HepG2 (cell line): ENCODE data around the gene THRA. TPM values are rescaled to one million over a fixed set of nuclear protein-coding genes. Genes with fewer than 3 reads are reported as not detected.

Experiments used
- ATAC-seq: fragments of 200-7000 bp; cut with Tn5 transposase; 3 replicates; pipeline ENCODE4 v1.9.1; 2020; ENCODE audit warnings: mild to moderate bottlenecking, moderate library complexity
- BruUV-seq: library from RNA; stranded (reverse); fragments of 400-500 nt; replicated peaks from 2 replicates; lab custom pipeline; 2021; lab: Mats Ljungman, UMichigan
- CTCF ChIA-PET: fragments of 300-600 bp; formaldehyde crosslinking; extraction: SDS; loops from one replicate; lab custom pipeline; 2021; ENCODE audit warnings: low total read pairs, inconsistent platforms, low intra/inter-chr PET ratio; lab: Yijun Ruan, JAX
- POLR2A ChIA-PET: fragments of 350-600 bp; sonication (Branson Sonifier 250); formaldehyde crosslinking; loops from one replicate; lab custom pipeline; 2020; ENCODE audit warnings: antibody characterized with exemption, inconsistent platforms; lab: Yijun Ruan, JAX
- DNase-seq: peaks from one replicate; pipeline ENCODE4 v3.0.0-alpha.2; 2015; ENCODE audit warnings: low spot score
- FAIRE-seq: peaks from 3 replicates; lab custom pipeline; 2011; peaks lifted over from hg19 to GRCh38; lab: Jason Lieb, UNC
- H2AFZ ChIP-seq: one replicate; pipeline ENCODE4 v1.6.1; 2011; ENCODE audit warnings: low read length, inconsistent platforms
- H3K27ac ChIP-seq: fragments of 300-600 bp; 3 replicates; pipeline ENCODE4 v1.8.0; 2011; ENCODE audit warnings: mixed run types, mild to moderate bottlenecking, mixed read lengths, low read length, inconsistent platforms; ENCODE audit not compliant: insufficient read depth; ENCODE audit errors: extremely low read length
- H3K27me3 ChIP-seq, 2 experiments: fragments of 200-600 bp in 1 of 2; 2 replicates in 1 of 2; 3 replicates in 1 of 2; pipeline versions ENCODE4 v1.6.0 to v1.8.0; 2011; ENCODE audit warnings: low read length in 2 of 2, mild to moderate bottlenecking in 2 of 2, moderate library complexity in 2 of 2, inconsistent platforms in 1 of 2; ENCODE audit not compliant: insufficient read depth in 2 of 2, control insufficient read depth in 1 of 2
- H3K36me3 ChIP-seq, 2 experiments: fragments of 200-600 bp in 1 of 2; replicated peaks in 1 of 2; 2 replicates in 1 of 2; 3 replicates in 1 of 2; pipeline versions ENCODE4 v1.5.1 to v1.8.0; 2011; ENCODE audit warnings: low read length in 2 of 2, inconsistent platforms in 1 of 2; ENCODE audit not compliant: insufficient read depth in 2 of 2, control insufficient read depth in 1 of 2
- H3K4me1 ChIP-seq: 2 replicates; pipeline ENCODE4 v1.5.1; 2012; ENCODE audit warnings: low read length, inconsistent platforms; ENCODE audit not compliant: insufficient read depth
- H3K4me2 ChIP-seq: 2 replicates; pipeline ENCODE4 v1.6.0; 2011; ENCODE audit warnings: low read depth, low read length, inconsistent platforms
- H3K4me3 ChIP-seq, 3 experiments: fragments of 200-600 bp in 1 of 3; sonication (generic), shearing (Covaris generic) in 1 of 3; replicated peaks in 1 of 3; 2 replicates each; pipeline ENCODE4 v1.5.1; 2011 to 2016; ENCODE audit warnings: low read length in 3 of 3, inconsistent platforms in 2 of 3, low read depth in 2 of 3, mild to moderate bottlenecking in 2 of 3, control low read depth in 1 of 3, mixed read lengths in 1 of 3; ENCODE audit not compliant: insufficient read depth in 1 of 3
- H3K79me2 ChIP-seq: one replicate; pipeline ENCODE4 v1.6.1; 2011; ENCODE audit warnings: low read length, inconsistent platforms; ENCODE audit not compliant: insufficient read depth
- H3K9ac ChIP-seq: 2 replicates; pipeline ENCODE4 v1.6.0; 2011; ENCODE audit warnings: mild to moderate bottlenecking, low read depth, low read length, inconsistent platforms; ENCODE audit not compliant: insufficient read depth
- H3K9me3 ChIP-seq: 2 replicates; pipeline ENCODE4 v1.5.1; 2012; ENCODE audit warnings: mild to moderate bottlenecking, low read length
- H4K20me1 ChIP-seq: 2 replicates; pipeline ENCODE4 v1.6.0; 2011; ENCODE audit warnings: inconsistent platforms, mild to moderate bottlenecking, low read length, moderate library complexity; ENCODE audit not compliant: insufficient read depth
- ARID3A ChIP-seq: IDR thresholded peaks from 2 replicates; pipeline ENCODE4 v1.6.1; 2012; ENCODE audit warnings: low read depth, low read length, improper control_type of control experiment
- ARNT ChIP-seq: fragments of 450-650 bp; IDR thresholded peaks from 2 replicates; pipeline ENCODE4 v1.6.1; 2017
- LCORL ChIP-seq, 2 experiments: fragments of 450-650 bp in 1 of 2; sonication (generic) in 1 of 2; formaldehyde crosslinking in 1 of 2; IDR thresholded peaks; 2 replicates each; pipeline versions ENCODE4 v1.5.0 to v1.6.1; 2017 to 2020; ENCODE audit warnings: antibody characterized with exemption in 1 of 2, missing genetic modification reagents in 1 of 2
- MAF1 ChIP-seq: sonication (generic); formaldehyde crosslinking; IDR thresholded peaks from 2 replicates; pipeline ENCODE4 v1.5.0; 2020; ENCODE audit warnings: missing genetic modification reagents, borderline replicate concordance
- NFE2L1 ChIP-seq: sonication (generic); formaldehyde crosslinking; IDR thresholded peaks from 2 replicates; pipeline ENCODE4 v1.4.0; 2020; ENCODE audit warnings: missing genetic modification reagents, mild to moderate bottlenecking, borderline replicate concordance
- NFRKB ChIP-seq: fragments of 450-650 bp; IDR thresholded peaks from 2 replicates; pipeline ENCODE4 v1.6.1; 2017
- NR2C2 ChIP-seq: sonication (generic); formaldehyde crosslinking; IDR thresholded peaks from 2 replicates; pipeline ENCODE4 v1.4.0; 2020; ENCODE audit warnings: missing genetic modification reagents, mild to moderate bottlenecking, moderate library complexity, borderline replicate concordance
- REL ChIP-seq: sonication (generic); formaldehyde crosslinking; conservative IDR thresholded peaks from 2 replicates; pipeline ENCODE4 v1.8.0; 2022; ENCODE audit warnings: mild to moderate bottlenecking, missing genetic modification reagents, moderate library complexity
- TOE1 ChIP-seq: sonication (generic); formaldehyde crosslinking; IDR thresholded peaks from 2 replicates; pipeline ENCODE4 v1.4.0; 2020; ENCODE audit warnings: mild to moderate bottlenecking, missing genetic modification reagents
- U2AF2 ChIP-seq: fragments of 200-400 bp; formaldehyde crosslinking; IDR thresholded peaks from 2 replicates; pipeline ENCODE4 v1.6.1; 2017; ENCODE audit warnings: low read depth, mild to moderate bottlenecking, low read length
- ZNF274 ChIP-seq: sonication (generic); formaldehyde crosslinking; IDR thresholded peaks from 2 replicates; pipeline ENCODE4 v1.5.1; 2020; ENCODE audit warnings: mild to moderate bottlenecking, missing genetic modification reagents
- ZNF451 ChIP-seq: sonication (generic); formaldehyde crosslinking; IDR thresholded peaks from 2 replicates; pipeline ENCODE4 v1.5.0; 2020; ENCODE audit warnings: mild to moderate bottlenecking, missing genetic modification reagents
- ZNF7 ChIP-seq: IDR thresholded peaks from 2 replicates; pipeline ENCODE4 v1.6.1; 2016; ENCODE audit warnings: missing biosample characterization, missing genetic modification reagents
- WGBS: methylation state at CpG from one replicate; pipeline ENCODE4 v1.1.6; 2017; ENCODE audit warnings: low lambda C conversion rate; 5-methylcytosine and 5-hydroxymethylcytosine counted together
- in situ Hi-C: cut with HindIII; loops from 2 replicates; pipeline ENCODE4 v1.10.0; 2017; ENCODE audit warnings: low pct_unique_long_range_greater_than_20kb; ENCODE audit not compliant: extremely low pct_ligation_motif_present
- intact Hi-C: fragments of 100-400 bp; cut with micrococcal nuclease; formaldehyde crosslinking; loops from one replicate; pipeline ENCODE4 v1.10.0; 2022; ENCODE audit not compliant: unreplicated experiment
- polyA plus RNA-seq, 8 experiments: library from polyadenylated mRNA; depleted of rRNA in 3 of 8; stranded (reverse) in 7 of 8; unstranded in 1 of 8; fragments of >200 nt; fragmentation: Illumina TruSeq in 4 of 8; extraction: Trizol in 4 of 8; gene quantifications; 2 replicates each; pipeline versions ENCODE4 v1.2.1 to v1.2.3, GENCODE V29; 2011 to 2016; ENCODE audit warnings: low read depth in 4 of 8, missing spikeins in 1 of 8, mixed read lengths in 1 of 8; ENCODE audit not compliant: insufficient read depth in 1 of 8
- total RNA-seq, 5 experiments: library from RNA; depleted of rRNA; stranded (reverse); fragments of >200 nt; fragmentation: Illumina TruSeq; extraction: Trizol; gene quantifications; 2 replicates each; pipeline ENCODE4 v1.2.3, GENCODE V29; 2016; ENCODE audit warnings: low read depth in 1 of 5
- TF ChIP-seq, protein P1 (sequence below): sonication (generic); formaldehyde crosslinking; IDR thresholded peaks from 2 replicates; pipeline ENCODE4 v1.5.0; 2020; ENCODE audit warnings: missing genetic modification reagents
- TF ChIP-seq, protein P2 (sequence below): sonication (generic); formaldehyde crosslinking; IDR thresholded peaks from 2 replicates; pipeline ENCODE4 v1.4.0; 2020; ENCODE audit warnings: missing genetic modification reagents
- TF ChIP-seq, protein P3 (sequence below): fragments of 450-650 bp; IDR thresholded peaks from 2 replicates; pipeline ENCODE4 v1.6.1; 2017; ENCODE audit warnings: mild to moderate bottlenecking
- TF ChIP-seq, protein P4 (sequence below): sonication (generic); formaldehyde crosslinking; IDR thresholded peaks from 2 replicates; pipeline ENCODE4 v1.4.0; 2020; ENCODE audit warnings: mild to moderate bottlenecking, missing genetic modification reagents, borderline replicate concordance

Gene THRA
- total and polyA plus RNA-seq, 2 of the 13 experiments (the other 11 are each of a cell fraction or from before 2014, with no cell fraction given): 8.0 to 9.9 TPM

- in situ Hi-C loops (no loop called here), intact Hi-C loops (no loop called here)
- CTCF ChIA-PET: interaction anchor here (1.0 kb wide), 2 partner anchors 9 to 39 kb away, joined by 3 read pairs; no protein-coding TSS in a partner anchor
- Histone ChIP-seq H3K36me3 (0 out of 5 replicates have a peak, but pooled peaks cover 1 to 4% of the 10 kb centered on the region in 2 experiments), H2AFZ (no peak overlapping the region), H3K79me2 (peaks cover 2% of the 10 kb centered on the region), H3K4me2 (peak overlapping the region; percentile 80), H3K27ac (peak overlapping the region; percentile 41), H3K4me3 (peak overlapping the region in 1 of 3 experiments; percentile 12; a peak in 2 of 6 replicates), H4K20me1 (no peaks in the 10 kb centered on the region), H3K9ac (peak overlapping the region; percentile 35; the same call in 1 of the 2 replicates), H3K27me3 (no peaks in the 10 kb centered on the region), H3K4me1 (peaks cover 75% of the 10 kb centered on the region), H3K9me3 (no peaks in the 10 kb centered on the region)
- DNase-seq (peak; percentile 66), ATAC-seq (peak; percentile 61), FAIRE-seq (peak; percentile 48)
- WGBS: 20% methylated on average over 7 of the region's 8 CpGs
- no TSS peak for BruUV-seq
- POLR2A ChIA-PET: interaction anchor here (0.8 to 4.2 kb wide), 8 partner anchors 8 to 40 kb away, joined by 3 to 47 read pairs (median 8); partner anchors contain the start of genes MED24, NR1D1 and THRA
- TF ChIP-seq, protein P1, sequence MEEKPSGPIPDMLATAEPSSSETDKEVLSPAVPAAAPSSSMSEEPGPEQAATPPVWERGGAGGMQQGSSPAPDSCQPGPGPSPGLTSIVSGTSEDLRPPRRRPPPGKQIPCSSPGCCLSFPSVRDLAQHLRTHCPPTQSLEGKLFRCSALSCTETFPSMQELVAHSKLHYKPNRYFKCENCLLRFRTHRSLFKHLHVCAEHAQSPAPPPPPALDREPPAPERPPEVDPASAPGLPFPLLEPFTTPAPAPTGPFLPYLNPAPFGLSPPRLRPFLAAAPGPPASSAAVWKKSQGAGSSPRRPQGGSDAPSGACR (CRISPR knock-in tag): no peak
- TF ChIP-seq NR2C2 (CRISPR knock-in tag) (peak; percentile 25; the same call in 1 of the 2 replicates), MAF1 (no peak), ARID3A (no peak), NFRKB (no peak), REL (CRISPR knock-in tag) (no peak), TOE1 (no peak), ZNF451 (no peak), U2AF2 (no peak), ZNF274 (CRISPR knock-in tag) (no peak), ZNF7 (CRISPR knock-in tag) (peak; percentile 72), ARNT (no peak), NFE2L1 (CRISPR knock-in tag) (no peak), LCORL (IDR thresholded peaks at IDR 0.05) (no peak), LCORL (CRISPR knock-in tag; IDR thresholded peaks at IDR 0.05) (no peak; the same call in 1 of the 2 replicates)
- TF ChIP-seq, protein P2, sequence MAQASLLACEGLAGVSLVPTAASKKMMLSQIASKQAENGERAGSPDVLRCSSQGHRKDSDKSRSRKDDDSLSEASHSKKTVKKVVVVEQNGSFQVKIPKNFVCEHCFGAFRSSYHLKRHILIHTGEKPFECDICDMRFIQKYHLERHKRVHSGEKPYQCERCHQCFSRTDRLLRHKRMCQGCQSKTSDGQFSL (CRISPR knock-in tag): no peak
- TF ChIP-seq, protein P3, sequence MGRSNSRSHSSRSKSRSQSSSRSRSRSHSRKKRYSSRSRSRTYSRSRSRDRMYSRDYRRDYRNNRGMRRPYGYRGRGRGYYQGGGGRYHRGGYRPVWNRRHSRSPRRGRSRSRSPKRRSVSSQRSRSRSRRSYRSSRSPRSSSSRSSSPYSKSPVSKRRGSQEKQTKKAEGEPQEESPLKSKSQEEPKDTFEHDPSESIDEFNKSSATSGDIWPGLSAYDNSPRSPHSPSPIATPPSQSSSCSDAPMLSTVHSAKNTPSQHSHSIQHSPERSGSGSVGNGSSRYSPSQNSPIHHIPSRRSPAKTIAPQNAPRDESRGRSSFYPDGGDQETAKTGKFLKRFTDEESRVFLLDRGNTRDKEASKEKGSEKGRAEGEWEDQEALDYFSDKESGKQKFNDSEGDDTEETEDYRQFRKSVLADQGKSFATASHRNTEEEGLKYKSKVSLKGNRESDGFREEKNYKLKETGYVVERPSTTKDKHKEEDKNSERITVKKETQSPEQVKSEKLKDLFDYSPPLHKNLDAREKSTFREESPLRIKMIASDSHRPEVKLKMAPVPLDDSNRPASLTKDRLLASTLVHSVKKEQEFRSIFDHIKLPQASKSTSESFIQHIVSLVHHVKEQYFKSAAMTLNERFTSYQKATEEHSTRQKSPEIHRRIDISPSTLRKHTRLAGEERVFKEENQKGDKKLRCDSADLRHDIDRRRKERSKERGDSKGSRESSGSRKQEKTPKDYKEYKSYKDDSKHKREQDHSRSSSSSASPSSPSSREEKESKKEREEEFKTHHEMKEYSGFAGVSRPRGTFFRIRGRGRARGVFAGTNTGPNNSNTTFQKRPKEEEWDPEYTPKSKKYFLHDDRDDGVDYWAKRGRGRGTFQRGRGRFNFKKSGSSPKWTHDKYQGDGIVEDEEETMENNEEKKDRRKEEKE: no peak
- TF ChIP-seq, protein P4, sequence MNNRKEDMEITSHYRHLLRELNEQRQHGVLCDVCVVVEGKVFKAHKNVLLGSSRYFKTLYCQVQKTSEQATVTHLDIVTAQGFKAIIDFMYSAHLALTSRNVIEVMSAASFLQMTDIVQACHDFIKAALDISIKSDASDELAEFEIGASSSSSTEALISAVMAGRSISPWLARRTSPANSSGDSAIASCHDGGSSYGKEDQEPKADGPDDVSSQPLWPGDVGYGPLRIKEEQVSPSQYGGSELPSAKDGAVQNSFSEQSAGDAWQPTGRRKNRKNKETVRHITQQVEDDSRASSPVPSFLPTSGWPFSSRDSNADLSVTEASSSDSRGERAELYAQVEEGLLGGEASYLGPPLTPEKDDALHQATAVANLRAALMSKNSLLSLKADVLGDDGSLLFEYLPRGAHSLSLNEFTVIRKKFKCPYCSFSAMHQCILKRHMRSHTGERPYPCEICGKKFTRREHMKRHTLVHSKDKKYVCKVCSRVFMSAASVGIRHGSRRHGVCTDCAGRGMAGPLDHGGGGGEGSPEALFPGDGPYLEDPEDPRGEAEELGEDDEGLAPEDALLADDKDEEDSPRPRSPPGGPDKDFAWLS (CRISPR knock-in tag): no peak
Measured at GRCh38 chr17:40072735-40073346, 10.1 kb downstream of the THRA start.
